B cell (primary cell): ENCODE data around the gene MED26.

Experiments used
- CTCF ChIP-seq: fragments of 200-600 bp; IDR thresholded peaks from one replicate; pipeline ENCODE4 v1.8.0; 2022; ENCODE audit warnings: antibody characterized with exemption, mild to moderate bottlenecking
- EZH2 ChIP-seq: IDR thresholded peaks from 2 replicates; pipeline ENCODE4 v1.6.1; 2012; ENCODE audit warnings: borderline replicate concordance, low read depth, mild to moderate bottlenecking, moderate library complexity, low read length; ENCODE audit not compliant: insufficient read depth, poor library complexity, severe bottlenecking

DNA sequence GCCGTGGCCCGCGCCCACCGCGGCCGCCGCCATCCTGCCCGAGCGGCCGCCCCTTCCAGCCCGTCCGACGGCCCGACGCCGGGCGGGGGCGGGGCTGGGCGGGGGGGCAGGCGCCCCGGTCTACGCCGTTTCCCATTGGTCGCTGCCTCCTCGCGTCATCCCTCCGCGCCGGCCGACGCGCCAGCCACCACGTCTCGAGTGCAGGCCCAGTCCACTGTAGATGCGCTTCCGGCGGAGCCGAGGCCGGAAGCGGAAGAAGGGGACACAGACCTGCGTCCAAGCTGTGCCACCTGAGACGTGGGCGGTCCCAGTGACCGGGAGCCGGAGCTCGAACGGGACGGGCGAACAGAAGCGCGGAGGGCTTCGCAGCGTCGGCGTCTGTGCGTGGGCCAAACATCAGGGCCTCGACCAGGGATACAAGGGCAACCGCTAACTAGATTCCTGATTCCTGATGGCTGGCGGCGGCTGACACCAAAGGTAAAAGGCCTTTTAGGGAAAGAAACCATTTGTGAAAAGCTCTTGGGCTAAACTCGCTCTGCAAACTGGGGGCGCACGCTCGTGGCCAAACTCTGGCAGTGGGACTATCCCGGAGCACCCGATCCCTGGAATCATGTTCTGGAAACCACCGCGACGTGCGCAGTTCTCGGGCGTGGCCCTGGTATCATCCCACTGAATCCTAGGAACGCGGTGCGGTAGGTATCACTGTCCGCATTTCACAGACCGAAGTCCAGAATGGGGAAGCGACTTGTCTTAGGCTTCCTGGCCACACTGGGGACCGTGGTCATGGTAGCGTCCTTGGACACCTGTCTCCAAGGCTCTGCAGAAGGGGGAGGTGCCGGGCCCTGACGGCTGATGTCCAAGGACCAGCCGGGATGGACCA, 55.4 kb downstream of the MED26 start, which contains the start of gene SLC35E1:
- TF ChIP-seq CTCF, result no peak
- no peak for TF ChIP-seq EZH2
